Esophagus (tissue), 2 donors: ENCODE measurements around the gene MT1A. TPM values are rescaled to one million over a fixed set of nuclear protein-coding genes. Genes with fewer than 3 reads are reported as not detected.

Experiments used
- H3K27ac ChIP-seq, 2 donors: one replicate each; pipeline ENCODE4 v1.5.1; 2013; ENCODE audit warnings: low read depth in 2 of 2, mild to moderate bottlenecking in 2 of 2, inconsistent platforms in 1 of 2, low read length in 1 of 2, moderate library complexity in 1 of 2
- H3K27me3 ChIP-seq, 2 donors: one replicate each; pipeline ENCODE4 v1.6.1; 2013; ENCODE audit warnings: low read length in 2 of 2, control low read depth in 1 of 2, mild to moderate bottlenecking in 1 of 2; ENCODE audit not compliant: insufficient read depth in 2 of 2, control insufficient read depth in 1 of 2
- H3K36me3 ChIP-seq, 2 donors: one replicate each; pipeline ENCODE4 v1.6.1; 2013; ENCODE audit warnings: low read length in 1 of 2; ENCODE audit not compliant: control insufficient read depth in 2 of 2, insufficient read depth in 2 of 2
- H3K4me1 ChIP-seq, 2 donors: one replicate each; pipeline ENCODE4 v1.6.1; 2013; ENCODE audit warnings: low read length in 1 of 2; ENCODE audit not compliant: control insufficient read depth in 2 of 2, insufficient read depth in 2 of 2
- H3K4me3 ChIP-seq, 2 donors: one replicate each; pipeline ENCODE4 v1.5.1; 2013; ENCODE audit warnings: low read length in 2 of 2, mild to moderate bottlenecking in 2 of 2, low read depth in 1 of 2, moderate library complexity in 1 of 2
- H3K9me3 ChIP-seq, 2 donors: one replicate each; pipeline ENCODE4 v1.6.1; 2013; ENCODE audit warnings: mild to moderate bottlenecking in 2 of 2, low read depth in 1 of 2, low read length in 1 of 2, moderate library complexity in 1 of 2; ENCODE audit not compliant: control insufficient read depth in 2 of 2, insufficient read depth in 1 of 2
- WGBS, 2 donors: extraction: QIAGEN DNeasy Blood & Tissue Kit; methylation state at CpG; one replicate each; pipeline ENCODE4 v1.1.7; 2013; 5-methylcytosine and 5-hydroxymethylcytosine counted together
- polyA plus RNA-seq, 2 donors: library from polyadenylated mRNA; stranded (reverse); fragments of 200-250 nt; gene quantifications; one replicate each; pipeline ENCODE4 v1.2.3, GENCODE V29; 2013
- donor health status: healthy with polysubstance abuse.
- donor health status: Bipolar disorder and iron deficiency.

Gene MT1A
- polyA plus RNA-seq, 2 donors = 9.8 to 10.3 TPM

- Histone ChIP-seq H3K27me3 (no peaks in the 10 kb centered on the region), H3K4me3 (peak overlapping the region; percentile 51 to 56), H3K4me1 (peaks cover 0 to 28% of the 10 kb centered on the region in 2 donors), H3K36me3 (no peaks in the 10 kb centered on the region), H3K9me3 (no peaks in the 10 kb centered on the region), H3K27ac (peak overlapping the region; percentile 79 to 92)
- WGBS, 2 donors = 0 to 1% methylated on average over 6 of the region's 6 CpGs
Observed at GRCh38 chr16:56609463-56609921, 29.0 kb upstream of the MT1A start.

- WGBS, 2 donors = 7 to 9% methylated on average over 10 of the region's 10 CpGs
- H3K27ac ChIP-seq = peak overlapping the region; percentile 79 to 97
- peaks cover 0 to 28% of the 10 kb centered on the region in 2 donors for H3K4me1 ChIP-seq
- no peaks in the 10 kb centered on the region for H3K9me3 ChIP-seq
- H3K27me3 ChIP-seq = no peaks in the 10 kb centered on the region
- peak overlapping the region in 1 of 2 donors; percentile 56 for H3K4me3 ChIP-seq
- H3K36me3 ChIP-seq = no peaks in the 10 kb centered on the region
Observed at GRCh38 chr16:56610017-56610608, 28.4 kb upstream of the MT1A start.

GRCh38 chr16:56610609-56611111, 27.8 kb upstream of the MT1A start:
- Histone ChIP-seq H3K27me3 (no peaks in the 10 kb centered on the region), H3K4me3 (no peak overlapping the region), H3K4me1 (peaks cover 0 to 28% of the 10 kb centered on the region in 2 donors), H3K9me3 (no peaks in the 10 kb centered on the region), H3K36me3 (no peaks in the 10 kb centered on the region), H3K27ac (peak overlapping the region; percentile 79 to 97)
- 20 to 22% methylated on average over 2 of the region's 2 CpGs for WGBS, 2 donors

GRCh38 chr16:56611281-56611833, 27.1 kb upstream of the MT1A start:
- no peaks in the 10 kb centered on the region for H3K27me3 ChIP-seq
- no peaks in the 10 kb centered on the region for H3K36me3 ChIP-seq
- H3K4me1 ChIP-seq = peaks cover 0 to 25% of the 10 kb centered on the region in 2 donors
- no peaks in the 10 kb centered on the region for H3K9me3 ChIP-seq
- peak overlapping the region; percentile 79 to 97 for H3K27ac ChIP-seq
- WGBS, 2 donors = 58 to 64% methylated on average over 2 of the region's 2 CpGs
- no peak overlapping the region for H3K4me3 ChIP-seq

GRCh38 chr16:56613706-56614105, 24.8 kb upstream of the MT1A start:
- no peaks in the 10 kb centered on the region for H3K36me3 ChIP-seq
- no peaks in the 10 kb centered on the region for H3K9me3 ChIP-seq
- H3K27me3 ChIP-seq = no peaks in the 10 kb centered on the region
- peaks cover 0 to 16% of the 10 kb centered on the region in 2 donors for H3K4me1 ChIP-seq
- H3K27ac ChIP-seq = no peak overlapping the region
- H3K4me3 ChIP-seq = no peak overlapping the region

GRCh38 chr16:56614549-56614991, 23.9 kb upstream of the MT1A start:
- Histone ChIP-seq H3K4me3 (no peak overlapping the region), H3K9me3 (no peaks in the 10 kb centered on the region), H3K36me3 (no peaks in the 10 kb centered on the region), H3K27ac (no peak overlapping the region), H3K4me1 (peaks cover 0 to 16% of the 10 kb centered on the region in 2 donors), H3K27me3 (no peaks in the 10 kb centered on the region)

- Histone ChIP-seq H3K4me3 (no peak overlapping the region), H3K36me3 (no peaks in the 10 kb centered on the region), H3K9me3 (no peaks in the 10 kb centered on the region), H3K4me1 (peaks cover 0 to 12% of the 10 kb centered on the region in 2 donors), H3K27ac (no peak overlapping the region), H3K27me3 (no peaks in the 10 kb centered on the region)
- WGBS, 2 donors = 71 to 73% methylated on average over 3 of the region's 3 CpGs
Observed at GRCh38 chr16:56615353-56615752, 23.1 kb upstream of the MT1A start.

GRCh38 chr16:56616608-56617211, 21.8 kb upstream of the MT1A start:
- Histone ChIP-seq H3K27ac (peak overlapping the region in 1 of 2 donors; percentile 6), H3K4me3 (peak overlapping the region; percentile 23), H3K27me3 (no peaks in the 10 kb centered on the region), H3K4me1 (peaks cover 0 to 3% of the 10 kb centered on the region in 2 donors), H3K36me3 (no peaks in the 10 kb centered on the region), H3K9me3 (no peaks in the 10 kb centered on the region)
- WGBS, 2 donors = 55 to 60% methylated on average over 23 of the region's 23 CpGs

- H3K27me3 ChIP-seq = no peaks in the 10 kb centered on the region
- H3K9me3 ChIP-seq = no peaks in the 10 kb centered on the region
- H3K4me3 ChIP-seq = peak overlapping the region; percentile 23
- H3K36me3 ChIP-seq = no peaks in the 10 kb centered on the region
- H3K27ac ChIP-seq = peak overlapping the region; percentile 8 to 61
- peaks cover 0 to 3% of the 10 kb centered on the region in 2 donors for H3K4me1 ChIP-seq
- WGBS, 2 donors = 4 to 6% methylated on average over 28 to 41 of the region's 41 CpGs
Observed at GRCh38 chr16:56617212-56618085, 21.0 kb upstream of the MT1A start.
